Tibial artery (tissue), 4 donors: ENCODE data around the gene STK24.
A peak's percentile ranks its signal among the peaks of the same experiment; 100 is the strongest.

Source experiments
- DNase-seq, 2 donors: peaks; one replicate each; pipeline ENCODE4 v3.0.0-alpha.2; 2019
- H3K27ac ChIP-seq, 2 donors: fragments of 200-600 bp; sonication (generic) in 1 of 2; 1 replicate in 1 of 2; 2 replicates in 1 of 2; pipeline ENCODE4 v1.5.1; 2018 to 2019; ENCODE audit warnings: mild to moderate bottlenecking in 1 of 2
- H3K27me3 ChIP-seq, 2 donors: fragments of 200-600 bp; sonication (generic) in 1 of 2; one replicate each; pipeline versions ENCODE4 v1.5.1 to v1.6.0; 2016 to 2019
- H3K36me3 ChIP-seq, 3 donors: fragments of 200-600 bp; sonication (generic) in 2 of 3; one replicate each; pipeline ENCODE4 v1.5.1; 2016 to 2019; ENCODE audit warnings: mild to moderate bottlenecking in 2 of 3
- H3K4me1 ChIP-seq, 4 donors: fragments of 200-600 bp; sonication (generic) in 2 of 4; 1 replicate in 3 of 4; 2 replicates in 1 of 4; pipeline ENCODE4 v1.5.1; 2016 to 2019
- H3K4me3 ChIP-seq, 2 donors: fragments of 200-600 bp; sonication (generic) in 1 of 2; 1 replicate in 1 of 2; 2 replicates in 1 of 2; pipeline ENCODE4 v1.5.1; 2018 to 2019; ENCODE audit warnings: mild to moderate bottlenecking in 2 of 2
- H3K9me3 ChIP-seq, 3 donors: fragments of 200-600 bp; sonication (generic) in 1 of 3; one replicate each; pipeline ENCODE4 v1.5.1; 2016 to 2019
- CTCF ChIP-seq, 2 experiments: fragments of 200-600 bp in 1 of 2; fragments of 450-650 bp in 1 of 2; IDR thresholded peaks; one replicate each; pipeline ENCODE4 v1.5.1; 2017 to 2019; ENCODE audit warnings: antibody characterized with exemption in 2 of 2, mild to moderate bottlenecking in 1 of 2, moderate library complexity in 1 of 2
- intact Hi-C: fragments of 100-400 bp; cut with DNase I; formaldehyde crosslinking; loops from one replicate; pipeline ENCODE4 v1.15.0; 2023; ENCODE audit warnings: low total_unique reads

The STK24 gene

DNA sequence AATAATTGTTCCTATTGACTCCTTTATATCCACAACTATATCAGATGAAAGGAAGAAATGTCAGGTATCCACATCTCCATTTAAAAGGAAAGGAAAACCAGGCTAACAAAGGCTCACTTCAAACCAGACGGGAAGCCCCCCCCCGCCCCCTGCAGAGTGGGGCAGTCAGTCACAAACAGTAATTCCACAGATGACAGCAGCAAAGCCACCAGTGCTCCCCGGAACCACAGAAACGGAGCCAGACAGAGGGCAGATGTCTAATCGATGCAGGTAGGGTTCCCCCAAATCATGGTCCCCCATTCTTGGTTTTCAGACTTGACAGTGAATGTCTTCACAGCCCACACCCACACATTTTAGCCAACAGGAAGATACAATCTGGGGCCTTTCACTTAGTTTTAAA, 100.8 kb downstream of the STK24 start:
- Histone ChIP-seq H3K36me3 (peaks cover 0 to 33% (median 30%) of the 10 kb centered on the region in 3 donors), H3K27ac (no peak overlapping the region), H3K4me1 (peaks cover 0 to 22% (median 9%) of the 10 kb centered on the region in 4 donors), H3K4me3 (no peak overlapping the region), H3K27me3 (no peaks in the 10 kb centered on the region), H3K9me3 (no peaks in the 10 kb centered on the region)
- intact Hi-C loops: no loop called here
- no peak for DNase-seq
- no peak for TF ChIP-seq CTCF (IDR thresholded peaks at IDR 0.05)

- no peaks in the 10 kb centered on the region for H3K27me3 ChIP-seq
- no peaks in the 10 kb centered on the region for H3K9me3 ChIP-seq
- H3K36me3 ChIP-seq: peaks cover 0 to 36% (median 29%) of the 10 kb centered on the region in 3 donors
- peaks cover 0 to 22% (median 9%) of the 10 kb centered on the region in 4 donors for H3K4me1 ChIP-seq
- intact Hi-C loops: no loop called here
- DNase-seq: no peak
- no peak overlapping the region for H3K4me3 ChIP-seq
- no peak for TF ChIP-seq CTCF (IDR thresholded peaks at IDR 0.05)
- H3K27ac ChIP-seq: peak overlapping the region in 1 of 2 donors; percentile 14
Observed at GRCh38 chr13:98475522-98475921, 101.4 kb downstream of the STK24 start.

- Histone ChIP-seq H3K4me1 (peaks cover 0 to 22% (median 9%) of the 10 kb centered on the region in 4 donors), H3K27ac (no peak overlapping the region), H3K4me3 (no peak overlapping the region), H3K9me3 (no peaks in the 10 kb centered on the region), H3K36me3 (peaks cover 0 to 39% (median 29%) of the 10 kb centered on the region in 3 donors), H3K27me3 (no peaks in the 10 kb centered on the region)
- TF ChIP-seq CTCF (IDR thresholded peaks at IDR 0.05): no peak
- DNase-seq: peak in 1 of 2 donors; percentile 64
- intact Hi-C loops: no loop called here
Observed at GRCh38 chr13:98474761-98475160, 102.1 kb downstream of the STK24 start.

- Histone ChIP-seq H3K27me3 (no peaks in the 10 kb centered on the region), H3K36me3 (peaks cover 0 to 41% (median 31%) of the 10 kb centered on the region in 3 donors), H3K27ac (no peak overlapping the region), H3K9me3 (no peaks in the 10 kb centered on the region), H3K4me1 (peaks cover 0 to 22% (median 9%) of the 10 kb centered on the region in 4 donors), H3K4me3 (no peak overlapping the region)
- TF ChIP-seq CTCF (IDR thresholded peaks at IDR 0.05): no peak
- intact Hi-C loops: no loop called here
- DNase-seq: peak in 1 of 2 donors; percentile 53
Observed at GRCh38 chr13:98474292-98474691, 102.6 kb downstream of the STK24 start.

DNA sequence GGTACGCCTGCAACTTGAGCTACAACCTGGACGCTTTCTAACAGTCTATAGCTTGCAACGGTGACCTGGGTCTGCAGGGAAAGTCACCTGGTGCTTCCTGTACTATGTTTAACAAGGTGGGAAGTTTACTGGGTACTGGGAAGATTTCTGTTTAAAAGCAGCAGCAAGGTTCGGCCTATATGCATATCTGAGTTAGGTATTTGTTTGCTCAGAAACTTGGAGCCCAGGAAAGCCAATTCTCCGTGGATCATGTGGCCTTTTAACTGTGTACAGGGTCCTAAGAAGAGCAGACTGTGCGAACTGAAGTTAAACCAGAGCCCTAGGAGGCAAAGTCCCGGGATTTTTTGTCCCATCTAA, 103.1 kb downstream of the STK24 start:
- H3K9me3 ChIP-seq: no peaks in the 10 kb centered on the region
- TF ChIP-seq CTCF (IDR thresholded peaks at IDR 0.05): no peak
- peaks cover 0 to 46% (median 36%) of the 10 kb centered on the region in 3 donors for H3K36me3 ChIP-seq
- intact Hi-C loops: no loop called here
- no peak overlapping the region for H3K27ac ChIP-seq
- no peak for DNase-seq
- no peak overlapping the region for H3K4me3 ChIP-seq
- H3K4me1 ChIP-seq: peaks cover 0 to 22% (median 9%) of the 10 kb centered on the region in 4 donors
- H3K27me3 ChIP-seq: no peaks in the 10 kb centered on the region
